ENCODE measurements around the gene PPP4R3A. TPM values are rescaled to one million over a fixed set of nuclear protein-coding genes. Genes with fewer than 3 reads are reported as not detected.
"Not testable (repeated sequence)": the region's sequence is repeated elsewhere in the genome, so short reads cannot be mapped to it uniquely, and the experiment has no call there.

The PPP4R3A gene
- total RNA-seq, 2 donors from 2014 or later: 79.3 to 90.9 TPM

DNA sequence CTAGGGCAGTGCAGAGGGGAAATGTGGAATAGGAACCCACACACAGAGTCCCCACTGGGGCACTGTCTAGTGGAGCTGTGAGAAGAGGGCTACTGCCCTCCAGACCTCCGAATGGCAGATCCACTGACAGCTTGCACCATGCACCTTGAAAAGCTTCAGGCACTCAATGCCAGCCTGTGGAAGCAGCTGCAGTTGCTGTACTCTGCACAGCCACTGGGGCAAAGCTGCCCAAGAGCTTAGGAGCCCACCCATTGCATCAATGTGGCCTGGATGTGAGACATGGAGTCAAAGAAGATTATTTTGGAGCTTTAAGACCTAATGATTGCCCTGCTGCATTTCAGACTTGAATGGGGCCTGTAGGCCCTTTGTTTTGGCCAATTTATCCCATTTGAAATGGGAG, 70.8 kb downstream of the PPP4R3A start:
- TF ChIP-seq, protein P1, sequence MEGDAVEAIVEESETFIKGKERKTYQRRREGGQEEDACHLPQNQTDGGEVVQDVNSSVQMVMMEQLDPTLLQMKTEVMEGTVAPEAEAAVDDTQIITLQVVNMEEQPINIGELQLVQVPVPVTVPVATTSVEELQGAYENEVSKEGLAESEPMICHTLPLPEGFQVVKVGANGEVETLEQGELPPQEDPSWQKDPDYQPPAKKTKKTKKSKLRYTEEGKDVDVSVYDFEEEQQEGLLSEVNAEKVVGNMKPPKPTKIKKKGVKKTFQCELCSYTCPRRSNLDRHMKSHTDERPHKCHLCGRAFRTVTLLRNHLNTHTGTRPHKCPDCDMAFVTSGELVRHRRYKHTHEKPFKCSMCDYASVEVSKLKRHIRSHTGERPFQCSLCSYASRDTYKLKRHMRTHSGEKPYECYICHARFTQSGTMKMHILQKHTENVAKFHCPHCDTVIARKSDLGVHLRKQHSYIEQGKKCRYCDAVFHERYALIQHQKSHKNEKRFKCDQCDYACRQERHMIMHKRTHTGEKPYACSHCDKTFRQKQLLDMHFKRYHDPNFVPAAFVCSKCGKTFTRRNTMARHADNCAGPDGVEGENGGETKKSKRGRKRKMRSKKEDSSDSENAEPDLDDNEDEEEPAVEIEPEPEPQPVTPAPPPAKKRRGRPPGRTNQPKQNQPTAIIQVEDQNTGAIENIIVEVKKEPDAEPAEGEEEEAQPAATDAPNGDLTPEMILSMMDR (IDR thresholded peaks at IDR 0.05): no peak

DNA sequence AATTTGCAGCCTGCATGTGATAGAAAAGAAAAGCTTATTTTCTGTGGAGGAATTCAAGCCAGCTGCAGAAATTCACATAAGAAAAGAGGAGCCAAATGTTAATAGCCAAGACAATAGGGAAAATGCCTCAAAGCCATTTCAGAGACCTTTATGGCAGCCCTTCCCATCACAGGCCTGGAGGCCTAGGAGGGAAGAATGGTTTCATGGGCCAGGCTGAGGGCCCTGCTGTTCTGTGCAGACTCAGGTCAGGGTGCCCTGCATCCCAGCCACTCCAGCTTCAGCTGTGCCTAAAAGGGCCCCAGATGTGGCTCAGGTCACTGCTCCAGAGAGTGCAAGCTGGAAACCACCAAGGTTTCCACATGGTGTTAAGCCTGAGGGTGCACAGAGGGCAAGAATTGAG, 71.3 kb downstream of the PPP4R3A start:
- TF ChIP-seq, protein P1 (IDR thresholded peaks at IDR 0.05): no peak
- intact Hi-C loops (cut with DNase I): no loop called here
- Histone ChIP-seq H3K27me3 (no peaks in the 10 kb centered on the region), H3K36me3 (no peaks in the 10 kb centered on the region), H3K9ac (ENCODE audit: low read depth in 2 of 2, low read length in 2 of 2) (no peak overlapping the region), H3K27ac (no peak overlapping the region), H3K9me3 (no peaks in the 10 kb centered on the region), H3K4me1 (no peaks in the 10 kb centered on the region), H3K4me3 (no peak overlapping the region)
- no peak for DNase-seq

More for the DNA sequence above, 70.8 kb downstream of the PPP4R3A start:
- H3K27me3 ChIP-seq: no peaks in the 10 kb centered on the region
- no peaks in the 10 kb centered on the region for H3K36me3 ChIP-seq
- H3K9me3 ChIP-seq: no peaks in the 10 kb centered on the region
- DNase-seq: no peak
- intact Hi-C loops (cut with DNase I): no loop called here
- H3K4me1 ChIP-seq: no peaks in the 10 kb centered on the region
- H3K4me3 ChIP-seq: no peak overlapping the region
- H3K9ac ChIP-seq (ENCODE audit: low read depth in 2 of 2, low read length in 2 of 2): no peak overlapping the region
- H3K27ac ChIP-seq: no peak overlapping the region

GRCh38 chr14:91436266-91436665, 73.8 kb downstream of the PPP4R3A start:
- H3K9ac ChIP-seq (ENCODE audit: low read depth in 2 of 2, low read length in 2 of 2); H3K27me3 ChIP-seq; H3K36me3 ChIP-seq; H3K27ac ChIP-seq; H3K4me3 ChIP-seq; intact Hi-C loops (cut with DNase I); H3K4me1 ChIP-seq; H3K9me3 ChIP-seq: not testable (repeated sequence)
- DNase-seq: peak; percentile 36

DNA sequence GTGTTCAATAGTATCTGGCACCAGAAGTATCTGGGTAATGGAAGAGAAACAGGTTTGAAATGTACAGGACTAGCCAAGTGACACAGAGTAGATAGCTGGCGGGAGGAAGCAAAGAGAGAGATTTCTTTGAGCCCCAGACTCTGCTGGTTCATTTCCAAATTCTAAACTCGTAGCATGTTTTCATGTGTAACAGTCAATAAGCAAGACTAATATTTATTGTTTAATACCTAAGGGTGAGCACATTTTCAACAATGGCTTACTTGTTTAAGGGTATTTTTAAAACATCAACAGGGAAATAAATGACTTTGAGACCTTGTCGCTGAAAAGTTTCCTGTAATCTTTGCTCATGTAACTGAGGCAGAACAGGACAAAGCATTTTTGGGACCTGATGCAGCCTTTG, 80.7 kb downstream of the PPP4R3A start:
- DNase-seq: no peak
- intact Hi-C loops (cut with DNase I): no loop called here
- Histone ChIP-seq H3K27me3 (no peaks in the 10 kb centered on the region), H3K9ac (ENCODE audit: low read depth in 2 of 2, low read length in 2 of 2) (no peak overlapping the region), H3K4me1 (no peaks in the 10 kb centered on the region), H3K36me3 (no peaks in the 10 kb centered on the region), H3K27ac (no peak overlapping the region), H3K4me3 (no peak overlapping the region), H3K9me3 (no peaks in the 10 kb centered on the region)
- TF ChIP-seq, protein P1 (IDR thresholded peaks at IDR 0.05): no peak

- H3K27me3 ChIP-seq; H3K4me1 ChIP-seq; H3K27ac ChIP-seq; H3K9me3 ChIP-seq; DNase-seq; H3K36me3 ChIP-seq; H3K4me3 ChIP-seq; H3K9ac ChIP-seq (ENCODE audit: low read depth in 2 of 2, low read length in 2 of 2); intact Hi-C loops (cut with DNase I): not testable (repeated sequence)
Measured at GRCh38 chr14:91428931-91429330, 81.2 kb downstream of the PPP4R3A start.

DNA sequence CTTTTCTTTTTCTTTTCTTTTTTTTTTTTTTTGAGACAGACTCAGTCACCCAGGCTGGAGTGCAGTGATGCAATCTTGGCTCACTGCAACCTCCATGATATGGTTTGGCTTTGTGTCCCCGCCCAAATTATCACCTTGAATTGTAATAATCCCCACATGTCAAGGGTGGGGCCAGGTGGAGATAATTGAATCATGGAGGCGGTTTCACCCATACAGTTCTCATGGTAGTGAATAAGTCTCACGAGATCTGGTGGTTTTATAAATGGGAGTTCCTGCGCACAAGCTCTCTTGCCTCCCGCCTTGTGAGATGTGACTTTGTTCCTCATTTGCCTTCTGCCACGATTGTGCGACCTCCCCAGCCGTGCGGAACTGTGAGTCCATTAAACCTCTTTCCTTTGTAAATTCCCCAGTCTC, 84.6 kb downstream of the PPP4R3A start:
- H3K9ac ChIP-seq (ENCODE audit: low read depth in 2 of 2, low read length in 2 of 2); intact Hi-C loops (cut with DNase I); H3K27ac ChIP-seq; H3K4me3 ChIP-seq; DNase-seq; H3K9me3 ChIP-seq; H3K27me3 ChIP-seq; H3K4me1 ChIP-seq; H3K36me3 ChIP-seq: not testable (repeated sequence)

DNA sequence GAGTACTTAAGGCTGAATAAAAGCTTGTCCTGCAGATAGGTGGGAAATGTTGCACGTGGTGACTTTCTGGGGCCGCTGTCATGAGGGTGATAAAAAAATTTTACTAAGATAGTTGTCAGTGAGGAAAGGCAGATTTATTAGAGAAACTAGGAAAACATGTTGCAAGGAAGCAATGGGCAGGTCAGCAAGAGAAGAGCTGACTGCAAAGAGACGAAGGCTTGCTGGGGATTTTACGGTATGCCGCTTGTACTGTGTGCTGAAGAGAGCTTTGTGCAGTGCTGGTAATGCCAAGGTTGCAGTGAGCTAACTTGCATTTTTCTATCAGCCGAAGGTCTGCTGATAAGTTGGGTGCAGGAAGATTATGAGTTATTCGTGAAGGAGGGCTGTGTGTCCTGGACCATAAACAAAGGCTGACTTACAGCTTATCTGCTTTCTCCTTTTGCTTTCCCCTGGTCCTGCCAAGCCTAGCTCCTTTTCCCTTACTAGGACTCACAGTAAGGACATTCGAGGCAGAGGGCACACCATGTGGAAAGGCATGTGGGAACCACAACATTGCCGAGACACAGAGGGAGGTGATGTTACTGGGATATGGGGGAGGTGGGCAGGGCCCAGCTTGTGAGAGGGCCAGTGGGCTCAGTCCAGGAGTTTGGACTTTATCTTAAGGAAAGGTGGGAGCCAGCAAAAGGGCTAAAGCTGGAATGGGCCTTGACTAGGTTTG, 85.1 kb downstream of the PPP4R3A start:
- no peaks in the 10 kb centered on the region for H3K27me3 ChIP-seq
- H3K36me3 ChIP-seq: no peaks in the 10 kb centered on the region
- TF ChIP-seq, protein P1 (IDR thresholded peaks at IDR 0.05): no peak
- DNase-seq: no peak
- no peaks in the 10 kb centered on the region for H3K4me1 ChIP-seq
- no peak overlapping the region for H3K4me3 ChIP-seq
- intact Hi-C loops (cut with DNase I): no loop called here
- no peak overlapping the region for H3K9ac ChIP-seq (ENCODE audit: low read depth in 2 of 2, low read length in 2 of 2)
- no peaks in the 10 kb centered on the region for H3K9me3 ChIP-seq
- H3K27ac ChIP-seq: no peak overlapping the region

Data from colonic mucosa (tissue), 4 donors.